Neural cell (in vitro differentiated cells): Measurements from ENCODE around the gene CDH6. TPM values are rescaled to one million over a fixed set of nuclear protein-coding genes. Genes with fewer than 3 reads are reported as not detected.

Experiments
- H2AFZ ChIP-seq: fragments of 200-600, 300-800 bp; sonication (generic), shearing (Covaris generic); 2 replicates; pipeline ENCODE4 v1.6.0; 2014; ENCODE audit warnings: low read depth, mild to moderate bottlenecking, antibody characterized with exemption, low read length, moderate library complexity
- H3F3A ChIP-seq: fragments of 200-600 bp; shearing (Covaris generic); 2 replicates; pipeline ENCODE4 v1.6.1; 2016; ENCODE audit warnings: mild to moderate bottlenecking, moderate library complexity, mixed read lengths, antibody characterized with exemption, low read length; ENCODE audit not compliant: insufficient read depth, poor library complexity, severe bottlenecking
- H3K27ac ChIP-seq: fragments of 200-600, 300-800 bp; sonication (generic), shearing (Covaris generic); 2 replicates; pipeline ENCODE4 v1.5.1; 2014; ENCODE audit warnings: mild to moderate bottlenecking, low read length, moderate library complexity
- H3K27me3 ChIP-seq: fragments of 300-800, 200-600 bp; sonication (generic), shearing (Covaris generic); 2 replicates; pipeline ENCODE4 v1.6.0; 2014; ENCODE audit warnings: mild to moderate bottlenecking, low read depth, low read length, moderate library complexity; ENCODE audit not compliant: insufficient read depth
- H3K36me3 ChIP-seq: fragments of 300-800, 200-600 bp; sonication (generic), shearing (Covaris generic); 2 replicates; pipeline ENCODE4 v1.5.1; 2014; ENCODE audit warnings: mild to moderate bottlenecking, antibody characterized with exemption, low read length, moderate library complexity; ENCODE audit not compliant: insufficient read depth
- H3K4me2 ChIP-seq: fragments of 300-800, 200-600 bp; sonication (generic), shearing (Covaris generic); 2 replicates; pipeline ENCODE4 v1.6.0; 2014; ENCODE audit warnings: mild to moderate bottlenecking, low read length
- H3K4me3 ChIP-seq: fragments of 300-800, 200-600 bp; sonication (generic), shearing (Covaris generic); 2 replicates; pipeline ENCODE4 v1.5.1; 2014; ENCODE audit warnings: mild to moderate bottlenecking, low read length, moderate library complexity
- H3K79me2 ChIP-seq: fragments of 200-600 bp; shearing (Covaris generic); replicated peaks from 2 replicates; pipeline ENCODE4 v1.6.0; 2014; ENCODE audit warnings: mild to moderate bottlenecking, low read length, moderate library complexity; ENCODE audit not compliant: insufficient read depth
- H3K9ac ChIP-seq: fragments of 300-800, 200-600 bp; sonication (generic), shearing (Covaris generic); 2 replicates; pipeline ENCODE4 v1.6.1; 2016; ENCODE audit warnings: mild to moderate bottlenecking, low read length, mixed read lengths
- H3K9me2 ChIP-seq: fragments of 200-600 bp; shearing (Covaris generic); 2 replicates; pipeline ENCODE4 v1.6.1; 2016; ENCODE audit warnings: mild to moderate bottlenecking, low read length, mixed read lengths; ENCODE audit not compliant: insufficient read depth
- H3K9me3 ChIP-seq: fragments of 200-600, 300-800 bp; sonication (generic), shearing (Covaris generic); 2 replicates; pipeline ENCODE4 v1.6.1; 2016; ENCODE audit warnings: mild to moderate bottlenecking, mixed run types, low read length, moderate library complexity, mixed read lengths
- H4K20me1 ChIP-seq: fragments of 200-600 bp; shearing (Covaris generic); 2 replicates; pipeline ENCODE4 v1.6.1; 2016; ENCODE audit warnings: mild to moderate bottlenecking, mixed run types; ENCODE audit not compliant: insufficient read depth
- CTCF ChIP-seq: fragments of 450-650 bp; IDR thresholded peaks from 2 replicates; pipeline ENCODE4 v1.5.1; 2014; ENCODE audit warnings: antibody characterized with exemption, mild to moderate bottlenecking, moderate library complexity; ENCODE audit not compliant: poor library complexity, severe bottlenecking
- EP300 ChIP-seq: fragments of 450-650 bp; conservative IDR thresholded peaks from 2 replicates; pipeline ENCODE4 v1.6.1; 2014; ENCODE audit warnings: antibody characterized with exemption, mild to moderate bottlenecking, moderate library complexity; ENCODE audit not compliant: poor library complexity, severe bottlenecking
- EZH2 ChIP-seq: fragments of 200-600, 300-800 bp; shearing (Covaris generic), sonication (generic); IDR thresholded peaks from 2 replicates; pipeline ENCODE4 v1.6.1; 2014; ENCODE audit warnings: antibody characterized with exemption, low read length, borderline replicate concordance, mild to moderate bottlenecking; ENCODE audit not compliant: insufficient read depth, poor library complexity, severe bottlenecking
- MXI1 ChIP-seq: fragments of 450-650 bp; conservative IDR thresholded peaks from 2 replicates; pipeline ENCODE4 v1.6.1; 2014; ENCODE audit warnings: antibody characterized with exemption, mild to moderate bottlenecking; ENCODE audit not compliant: poor library complexity, severe bottlenecking
- POLR2AphosphoS5 ChIP-seq: IDR thresholded peaks from 2 replicates; pipeline ENCODE4 v1.6.1; 2012
- RAD21 ChIP-seq: fragments of 450-650 bp; conservative IDR thresholded peaks from 2 replicates; pipeline ENCODE4 v1.6.1; 2014; ENCODE audit warnings: antibody characterized with exemption, mild to moderate bottlenecking, moderate library complexity
- SMC3 ChIP-seq: fragments of 450-650 bp; conservative IDR thresholded peaks from 2 replicates; pipeline ENCODE4 v1.6.1; 2014; ENCODE audit warnings: antibody characterized with exemption, mild to moderate bottlenecking, moderate library complexity; ENCODE audit not compliant: poor library complexity
- TAF1 ChIP-seq: IDR thresholded peaks from 2 replicates; pipeline ENCODE4 v1.6.1; 2012; ENCODE audit warnings: low read depth
- polyA plus RNA-seq: library from polyadenylated mRNA; depleted of rRNA; stranded (reverse); fragments of >200 nt; gene quantifications from 2 replicates; pipeline ENCODE4 v1.2.3, GENCODE V29; 2014
- TF ChIP-seq, protein P1 (sequence below): IDR thresholded peaks from 2 replicates; pipeline ENCODE4 v1.6.1; 2012; ENCODE audit warnings: borderline replicate concordance

The CDH6 gene
- polyA plus RNA-seq, 1 donor from 2014 or later: 2.1 TPM

- Histone ChIP-seq H3K36me3 (no peaks in the 10 kb centered on the region), H3F3A (no peaks in the 10 kb centered on the region), H2AFZ (no peak overlapping the region), H3K4me2 (no peak overlapping the region), H3K79me2 (peaks cover 9% of the 10 kb centered on the region), H4K20me1 (no peaks in the 10 kb centered on the region), H3K9me3 (no peaks in the 10 kb centered on the region), H3K4me3 (no peak overlapping the region), H3K27ac (no peak overlapping the region), H3K9ac (no peak overlapping the region), H3K9me2 (no peaks in the 10 kb centered on the region), H3K27me3 (no peaks in the 10 kb centered on the region)
- TF ChIP-seq SMC3 (no peak), POLR2AphosphoS5 (no peak), EP300 (no peak), TAF1 (no peak), CTCF (no peak), MXI1 (no peak), RAD21 (no peak), EZH2 (no peak)
- TF ChIP-seq, protein P1, sequence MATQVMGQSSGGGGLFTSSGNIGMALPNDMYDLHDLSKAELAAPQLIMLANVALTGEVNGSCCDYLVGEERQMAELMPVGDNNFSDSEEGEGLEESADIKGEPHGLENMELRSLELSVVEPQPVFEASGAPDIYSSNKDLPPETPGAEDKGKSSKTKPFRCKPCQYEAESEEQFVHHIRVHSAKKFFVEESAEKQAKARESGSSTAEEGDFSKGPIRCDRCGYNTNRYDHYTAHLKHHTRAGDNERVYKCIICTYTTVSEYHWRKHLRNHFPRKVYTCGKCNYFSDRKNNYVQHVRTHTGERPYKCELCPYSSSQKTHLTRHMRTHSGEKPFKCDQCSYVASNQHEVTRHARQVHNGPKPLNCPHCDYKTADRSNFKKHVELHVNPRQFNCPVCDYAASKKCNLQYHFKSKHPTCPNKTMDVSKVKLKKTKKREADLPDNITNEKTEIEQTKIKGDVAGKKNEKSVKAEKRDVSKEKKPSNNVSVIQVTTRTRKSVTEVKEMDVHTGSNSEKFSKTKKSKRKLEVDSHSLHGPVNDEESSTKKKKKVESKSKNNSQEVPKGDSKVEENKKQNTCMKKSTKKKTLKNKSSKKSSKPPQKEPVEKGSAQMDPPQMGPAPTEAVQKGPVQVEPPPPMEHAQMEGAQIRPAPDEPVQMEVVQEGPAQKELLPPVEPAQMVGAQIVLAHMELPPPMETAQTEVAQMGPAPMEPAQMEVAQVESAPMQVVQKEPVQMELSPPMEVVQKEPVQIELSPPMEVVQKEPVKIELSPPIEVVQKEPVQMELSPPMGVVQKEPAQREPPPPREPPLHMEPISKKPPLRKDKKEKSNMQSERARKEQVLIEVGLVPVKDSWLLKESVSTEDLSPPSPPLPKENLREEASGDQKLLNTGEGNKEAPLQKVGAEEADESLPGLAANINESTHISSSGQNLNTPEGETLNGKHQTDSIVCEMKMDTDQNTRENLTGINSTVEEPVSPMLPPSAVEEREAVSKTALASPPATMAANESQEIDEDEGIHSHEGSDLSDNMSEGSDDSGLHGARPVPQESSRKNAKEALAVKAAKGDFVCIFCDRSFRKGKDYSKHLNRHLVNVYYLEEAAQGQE: no peak
Observed at GRCh38 chr5:31214229-31214628, 20.7 kb downstream of the CDH6 start.

GRCh38 chr5:31215236-31215635, 21.8 kb downstream of the CDH6 start:
- no peak overlapping the region for H3K27ac ChIP-seq
- H3K9me2 ChIP-seq: no peaks in the 10 kb centered on the region
- no peak overlapping the region for H3K4me2 ChIP-seq

More at GRCh38 chr5:31215236-31215635, 21.8 kb downstream of the CDH6 start:
- Histone ChIP-seq H3K9ac (no peak overlapping the region), H3F3A (no peaks in the 10 kb centered on the region), H3K27me3 (no peaks in the 10 kb centered on the region), H3K79me2 (peaks cover 9% of the 10 kb centered on the region), H3K9me3 (no peaks in the 10 kb centered on the region), H4K20me1 (no peaks in the 10 kb centered on the region), H2AFZ (no peak overlapping the region), H3K36me3 (peaks cover 5% of the 10 kb centered on the region), H3K4me3 (no peak overlapping the region)
- TF ChIP-seq POLR2AphosphoS5 (no peak), TAF1 (no peak), RAD21 (no peak), CTCF (no peak), EP300 (no peak), SMC3 (no peak), MXI1 (no peak), EZH2 (no peak)
- TF ChIP-seq, protein P1: no peak
